ENCODE results near the gene ACER2. TPM values are rescaled to one million over a fixed set of nuclear protein-coding genes. Genes with fewer than 3 reads are reported as not detected.

ACER2 gene
- total and polyA plus RNA-seq, 10 of the 15 experiments (the other 5 are each of a cell fraction or from before 2014, with no cell fraction given), result 0.07 to 3.1 (median 2.2) TPM

DNA sequence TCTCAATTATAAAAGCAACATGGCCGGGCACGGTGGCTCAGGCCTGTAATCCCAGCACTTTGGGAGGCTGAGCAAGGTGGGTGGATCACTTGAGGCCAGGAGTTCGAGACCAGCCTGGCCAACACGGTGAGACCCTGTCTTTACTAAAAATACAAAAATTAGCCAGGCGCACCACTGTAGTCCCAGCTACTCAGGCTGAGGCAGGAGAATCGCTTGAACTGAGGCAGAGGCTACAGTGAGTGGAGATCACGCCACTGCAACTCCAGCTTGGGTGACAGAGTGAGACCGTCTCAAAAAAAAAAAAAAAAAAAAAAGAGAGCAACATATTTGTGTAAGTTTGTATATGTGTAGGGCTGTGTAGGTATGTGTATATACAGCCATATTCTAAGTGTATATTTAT, 36.2 kb upstream of the ACER2 start:
- ATAC-seq (peak; percentile 6; the same call in 2 of the 3 replicates), DNase-seq (ENCODE audit: low read depth, low spot score) (no peak), FAIRE-seq (no peak)
- no peak overlapping the region for H2AFZ ChIP-seq (ENCODE audit: control insufficient read depth, low read depth, low read length)
- no peaks in the 10 kb centered on the region for H3K9me3 ChIP-seq (replicated peaks; ENCODE audit: control insufficient read depth, insufficient read depth, low read length)
- H4K20me1 ChIP-seq (ENCODE audit: control insufficient read depth, insufficient read depth), result no peaks in the 10 kb centered on the region
- H3K36me3 ChIP-seq (ENCODE audit: control insufficient read depth in 2 of 2, insufficient read depth in 2 of 2, low read length in 1 of 2), result peaks cover 7 to 31% of the 10 kb centered on the region in 2 experiments
- H3K9ac ChIP-seq (ENCODE audit: control insufficient read depth, insufficient read depth, low read length), result no peak overlapping the region
- intact Hi-C loops (cut with micrococcal nuclease; ENCODE audit: unreplicated experiment) (no loop called here), in situ Hi-C loops (cut with MboI) (no loop called here)
- SMC1A ChIA-PET (ENCODE audit: uncharacterized antibody, unreplicated experiment), result no interaction called here
- CTCF ChIA-PET, result interaction anchor here (0.6 to 1.5 kb wide), 2 partner anchors 9 to 84 kb away, joined by 3 to 6 read pairs; no protein-coding TSS in a partner anchor
- H3K4me3 ChIP-seq, result no peak overlapping the region
- H3K27me3 ChIP-seq (replicated peaks in 1 of 2; ENCODE audit: control insufficient read depth in 2 of 2, insufficient read depth in 2 of 2, low read length in 1 of 2), result no peaks in the 10 kb centered on the region
- H3K4me2 ChIP-seq (ENCODE audit: control insufficient read depth, insufficient read depth), result no peak overlapping the region
- POLR2A ChIA-PET, result interaction anchor here (0.6 to 0.7 kb wide), 2 partner anchors 88 to 118 kb away, joined by 3 to 7 read pairs; no protein-coding TSS in a partner anchor
- 68% methylated on average over 6 of the region's 8 CpGs for WGBS (ENCODE audit: insufficient coverage, insufficient replicate concordance, low lambda C conversion rate, missing lambda C conversion rate)
- TF ChIP-seq ZNF207 (IDR thresholded peaks at IDR 0.05; ENCODE audit: borderline replicate concordance), result no peak
- no peak for TF ChIP-seq MEF2B (IDR thresholded peaks at IDR 0.05; ENCODE audit: partially characterized antibody, poor library complexity, severe bottlenecking)
- no peak for TF ChIP-seq CREB1 (IDR thresholded peaks at IDR 0.05; ENCODE audit: low read depth)
- no peak for TF ChIP-seq CEBPB (IDR thresholded peaks at IDR 0.05; ENCODE audit: borderline replicate concordance in 1 of 2, low read depth in 2 of 2, low read length in 2 of 2)
- no peak for TF ChIP-seq HDAC6 (IDR thresholded peaks at IDR 0.05; ENCODE audit: unreplicated experiment)
- no peak for TF ChIP-seq CBX5 (IDR thresholded peaks at IDR 0.05; ENCODE audit: low read depth)
- TF ChIP-seq, protein P1, sequence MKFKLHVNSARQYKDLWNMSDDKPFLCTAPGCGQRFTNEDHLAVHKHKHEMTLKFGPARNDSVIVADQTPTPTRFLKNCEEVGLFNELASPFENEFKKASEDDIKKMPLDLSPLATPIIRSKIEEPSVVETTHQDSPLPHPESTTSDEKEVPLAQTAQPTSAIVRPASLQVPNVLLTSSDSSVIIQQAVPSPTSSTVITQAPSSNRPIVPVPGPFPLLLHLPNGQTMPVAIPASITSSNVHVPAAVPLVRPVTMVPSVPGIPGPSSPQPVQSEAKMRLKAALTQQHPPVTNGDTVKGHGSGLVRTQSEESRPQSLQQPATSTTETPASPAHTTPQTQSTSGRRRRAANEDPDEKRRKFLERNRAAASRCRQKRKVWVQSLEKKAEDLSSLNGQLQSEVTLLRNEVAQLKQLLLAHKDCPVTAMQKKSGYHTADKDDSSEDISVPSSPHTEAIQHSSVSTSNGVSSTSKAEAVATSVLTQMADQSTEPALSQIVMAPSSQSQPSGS (IDR thresholded peaks at IDR 0.05; ENCODE audit: low read length), result no peak
- no peak for TF ChIP-seq ZNF24 (IDR thresholded peaks at IDR 0.05)
- no peak for TF ChIP-seq RBBP5 (conservative IDR thresholded peaks at IDR 0.05)
- TF ChIP-seq PAX8 (IDR thresholded peaks at IDR 0.05), result no peak
- TF ChIP-seq, protein P2, sequence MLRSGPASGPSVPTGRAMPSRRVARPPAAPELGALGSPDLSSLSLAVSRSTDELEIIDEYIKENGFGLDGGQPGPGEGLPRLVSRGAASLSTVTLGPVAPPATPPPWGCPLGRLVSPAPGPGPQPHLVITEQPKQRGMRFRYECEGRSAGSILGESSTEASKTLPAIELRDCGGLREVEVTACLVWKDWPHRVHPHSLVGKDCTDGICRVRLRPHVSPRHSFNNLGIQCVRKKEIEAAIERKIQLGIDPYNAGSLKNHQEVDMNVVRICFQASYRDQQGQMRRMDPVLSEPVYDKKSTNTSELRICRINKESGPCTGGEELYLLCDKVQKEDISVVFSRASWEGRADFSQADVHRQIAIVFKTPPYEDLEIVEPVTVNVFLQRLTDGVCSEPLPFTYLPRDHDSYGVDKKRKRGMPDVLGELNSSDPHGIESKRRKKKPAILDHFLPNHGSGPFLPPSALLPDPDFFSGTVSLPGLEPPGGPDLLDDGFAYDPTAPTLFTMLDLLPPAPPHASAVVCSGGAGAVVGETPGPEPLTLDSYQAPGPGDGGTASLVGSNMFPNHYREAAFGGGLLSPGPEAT (IDR thresholded peaks at IDR 0.05; ENCODE audit: low read depth), result no peak
- no peak for TF ChIP-seq MXI1 (IDR thresholded peaks at IDR 0.05; ENCODE audit: low read depth, low read length)
- H3K4me1 ChIP-seq (ENCODE audit: control insufficient read depth, insufficient read depth, low read length), result no peaks in the 10 kb centered on the region; the same call in 1 of the 2 replicates
- RAD21 ChIA-PET (ENCODE audit: unreplicated experiment), result interaction anchor here (1.2 kb wide), 1 partner anchor 82 kb away, joined by 3 read pairs; no protein-coding TSS in a partner anchor
- H3K79me2 ChIP-seq (ENCODE audit: control insufficient read depth, insufficient read depth, low read length), result peaks cover 11% of the 10 kb centered on the region
- BruUV-seq (replicated peaks), result no TSS peak
- no peak overlapping the region for H3K27ac ChIP-seq (ENCODE audit: control insufficient read depth, insufficient read depth)

Measured in GM12878 (cell line).